ENCODE results near the gene CCDC88B.

GRCh38 chr11:64324692-64325469, 15.1 kb upstream of the CCDC88B start:
- TF ChIP-seq CTCF (IDR thresholded peaks at IDR 0.05) (no peak), ZFX (IDR thresholded peaks at IDR 0.05; ENCODE audit: borderline replicate concordance) (no peak)

All from 22Rv1 (cell line).